Measurements from ENCODE around the gene VAX1. TPM values are rescaled to one million over a fixed set of nuclear protein-coding genes. Genes with fewer than 3 reads are reported as not detected.

The VAX1 gene
- polyA plus RNA-seq, 3 donors from 2014 or later: not detected

DNA sequence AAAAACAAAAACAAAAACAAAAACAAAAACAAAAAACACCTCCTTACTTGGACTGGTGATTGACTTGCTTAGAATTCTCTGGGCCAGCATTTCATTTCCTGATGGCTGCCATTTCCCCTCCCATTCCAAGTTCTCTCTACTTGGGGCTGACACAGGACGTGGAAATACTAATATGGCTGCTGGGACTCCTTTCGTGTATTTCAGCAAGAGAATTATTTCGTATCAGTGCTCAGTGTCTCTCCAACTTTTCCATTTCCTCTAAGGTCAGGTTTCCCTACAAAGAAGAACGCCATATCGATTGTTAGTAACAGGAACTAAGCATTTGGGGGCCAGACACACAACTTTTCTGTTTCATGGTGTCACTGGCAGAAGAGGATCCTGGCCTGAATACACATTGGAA, 22.5 kb upstream of the VAX1 start:
- Mint-ChIP-seq H3K4me3 (no peak overlapping the region), H3K4me1 (peaks cover 0 to 12% of the 10 kb centered on the region in 2 donors), H3K27ac (no peak overlapping the region), H3K36me3 (peaks cover 0 to 3% (median 0%) of the 10 kb centered on the region in 3 donors), H3K9me3 (peaks cover 0 to 17% (median 1%) of the 10 kb centered on the region in 6 donors), H3K27me3 (ENCODE audit: low read depth in 3 of 3) (peaks cover 27 to 43% (median 32%) of the 10 kb centered on the region in 3 donors)
- no peak for DNase-seq

GRCh38 chr10:117159390-117159789, 21.3 kb upstream of the VAX1 start:
- Mint-ChIP-seq H3K9me3 (peaks cover 0 to 17% (median 1%) of the 10 kb centered on the region in 6 donors), H3K36me3 (peaks cover 0 to 3% (median 0%) of the 10 kb centered on the region in 3 donors), H3K27ac (no peak overlapping the region), H3K27me3 (ENCODE audit: low read depth in 3 of 3) (peaks cover 22 to 39% (median 26%) of the 10 kb centered on the region in 3 donors), H3K4me3 (no peak overlapping the region), H3K4me1 (peaks cover 0 to 8% of the 10 kb centered on the region in 2 donors)
- DNase-seq: no peak

GRCh38 chr10:117158297-117158696, 20.2 kb upstream of the VAX1 start:
- H3K36me3 Mint-ChIP-seq: peaks cover 0 to 3% (median 0%) of the 10 kb centered on the region in 3 donors
- no peak overlapping the region for H3K27ac Mint-ChIP-seq
- H3K4me3 Mint-ChIP-seq: no peak overlapping the region
- H3K27me3 Mint-ChIP-seq (ENCODE audit: low read depth in 3 of 3): peaks cover 17 to 31% (median 21%) of the 10 kb centered on the region in 3 donors
- no peak for DNase-seq
- peaks cover 0 to 17% (median 2%) of the 10 kb centered on the region in 6 donors for H3K9me3 Mint-ChIP-seq
- H3K4me1 Mint-ChIP-seq: peaks cover 0 to 6% of the 10 kb centered on the region in 2 donors

GRCh38 chr10:117152668-117153067, 14.6 kb upstream of the VAX1 start:
- no peaks in the 10 kb centered on the region for H3K4me1 Mint-ChIP-seq
- peaks cover 0 to 3% (median 0%) of the 10 kb centered on the region in 3 donors for H3K36me3 Mint-ChIP-seq
- no peak overlapping the region for H3K27ac Mint-ChIP-seq
- H3K27me3 Mint-ChIP-seq (ENCODE audit: low read depth in 3 of 3): peaks cover 4 to 16% (median 8%) of the 10 kb centered on the region in 3 donors
- peaks cover 0 to 10% (median 0%) of the 10 kb centered on the region in 6 donors for H3K9me3 Mint-ChIP-seq
- no peak overlapping the region for H3K4me3 Mint-ChIP-seq
- no peak for DNase-seq

DNA sequence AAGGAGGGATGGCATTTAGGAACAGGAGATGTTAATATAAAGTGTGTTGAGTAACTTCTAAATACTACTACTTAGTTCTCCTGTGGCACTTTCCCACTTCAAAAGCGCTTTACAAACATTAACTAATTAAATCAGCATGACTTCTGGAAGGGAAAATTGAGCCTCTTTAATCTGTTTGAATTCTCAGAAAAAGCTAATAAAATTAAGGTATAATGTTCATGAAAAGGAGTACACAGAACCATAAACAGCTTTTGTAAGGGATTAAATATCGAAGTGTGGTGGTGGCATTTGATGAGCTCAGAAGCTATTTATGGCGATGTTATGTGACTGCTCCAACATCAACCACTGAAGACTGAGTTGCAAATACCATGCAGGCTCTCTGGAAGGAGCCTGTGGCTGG, 10.2 kb upstream of the VAX1 start:
- no peak overlapping the region for H3K4me3 Mint-ChIP-seq
- H3K27me3 Mint-ChIP-seq (ENCODE audit: low read depth in 3 of 3): peaks cover 2 to 13% (median 4%) of the 10 kb centered on the region in 3 donors
- DNase-seq: no peak
- peaks cover 0 to 8% (median 0%) of the 10 kb centered on the region in 6 donors for H3K9me3 Mint-ChIP-seq
- no peak overlapping the region for H3K27ac Mint-ChIP-seq
- H3K36me3 Mint-ChIP-seq: no peaks in the 10 kb centered on the region
- H3K4me1 Mint-ChIP-seq: no peaks in the 10 kb centered on the region

- no peak for DNase-seq
- Mint-ChIP-seq H3K27ac (no peak overlapping the region), H3K27me3 (ENCODE audit: low read depth in 3 of 3) (peaks cover 0 to 18% (median 9%) of the 10 kb centered on the region in 3 donors), H3K4me1 (no peaks in the 10 kb centered on the region), H3K36me3 (no peaks in the 10 kb centered on the region), H3K9me3 (peaks cover 0 to 6% (median 0%) of the 10 kb centered on the region in 6 donors), H3K4me3 (no peak overlapping the region)
These were observed 6.9 kb upstream of the VAX1 start for GRCh38 chr10:117145019-117145418.

- Mint-ChIP-seq H3K36me3 (no peaks in the 10 kb centered on the region), H3K27ac (no peak overlapping the region), H3K4me3 (no peak overlapping the region), H3K27me3 (ENCODE audit: low read depth in 3 of 3) (peaks cover 2 to 22% (median 11%) of the 10 kb centered on the region in 3 donors), H3K9me3 (peaks cover 0 to 6% (median under 1%) of the 10 kb centered on the region in 6 donors), H3K4me1 (no peaks in the 10 kb centered on the region)
- no peak for DNase-seq
These were observed 5.2 kb upstream of the VAX1 start for GRCh38 chr10:117143103-117143823.

- H3K27me3 Mint-ChIP-seq (ENCODE audit: low read depth in 3 of 3): peaks cover 4 to 26% (median 11%) of the 10 kb centered on the region in 3 donors
- H3K4me3 Mint-ChIP-seq: no peak overlapping the region
- no peaks in the 10 kb centered on the region for H3K4me1 Mint-ChIP-seq
These were observed 2.4 kb upstream of the VAX1 start for GRCh38 chr10:117140525-117140902.

GRCh38 chr10:117139581-117140524, 1.8 kb upstream of the VAX1 start:
- Mint-ChIP-seq H3K4me3 (no peak overlapping the region), H3K36me3 (no peaks in the 10 kb centered on the region), H3K27me3 (ENCODE audit: low read depth in 3 of 3) (peaks cover 7 to 33% (median 15%) of the 10 kb centered on the region in 3 donors), H3K27ac (no peak overlapping the region), H3K9me3 (peaks cover 0 to 6% (median under 1%) of the 10 kb centered on the region in 6 donors), H3K4me1 (peaks cover 0 to under 1% of the 10 kb centered on the region in 2 donors)
- DNase-seq: no peak

More at GRCh38 chr10:117140525-117140902, 2.4 kb upstream of the VAX1 start:
- Mint-ChIP-seq H3K36me3 (no peaks in the 10 kb centered on the region), H3K27ac (no peak overlapping the region), H3K9me3 (peaks cover 0 to 6% (median under 1%) of the 10 kb centered on the region in 6 donors)
- DNase-seq: no peak

- no peak overlapping the region for H3K27ac Mint-ChIP-seq
- H3K27me3 Mint-ChIP-seq (ENCODE audit: low read depth in 3 of 3): peaks cover 7 to 33% (median 17%) of the 10 kb centered on the region in 3 donors
- no peak for DNase-seq
- peaks cover 0 to 6% (median under 1%) of the 10 kb centered on the region in 6 donors for H3K9me3 Mint-ChIP-seq
- no peaks in the 10 kb centered on the region for H3K36me3 Mint-ChIP-seq
- H3K4me1 Mint-ChIP-seq: peaks cover 0 to 2% of the 10 kb centered on the region in 2 donors
- H3K4me3 Mint-ChIP-seq: peak overlapping the region in 1 of 5 donors; percentile 59
These were observed 939 bp upstream of the VAX1 start for GRCh38 chr10:117138838-117139580.

DNA sequence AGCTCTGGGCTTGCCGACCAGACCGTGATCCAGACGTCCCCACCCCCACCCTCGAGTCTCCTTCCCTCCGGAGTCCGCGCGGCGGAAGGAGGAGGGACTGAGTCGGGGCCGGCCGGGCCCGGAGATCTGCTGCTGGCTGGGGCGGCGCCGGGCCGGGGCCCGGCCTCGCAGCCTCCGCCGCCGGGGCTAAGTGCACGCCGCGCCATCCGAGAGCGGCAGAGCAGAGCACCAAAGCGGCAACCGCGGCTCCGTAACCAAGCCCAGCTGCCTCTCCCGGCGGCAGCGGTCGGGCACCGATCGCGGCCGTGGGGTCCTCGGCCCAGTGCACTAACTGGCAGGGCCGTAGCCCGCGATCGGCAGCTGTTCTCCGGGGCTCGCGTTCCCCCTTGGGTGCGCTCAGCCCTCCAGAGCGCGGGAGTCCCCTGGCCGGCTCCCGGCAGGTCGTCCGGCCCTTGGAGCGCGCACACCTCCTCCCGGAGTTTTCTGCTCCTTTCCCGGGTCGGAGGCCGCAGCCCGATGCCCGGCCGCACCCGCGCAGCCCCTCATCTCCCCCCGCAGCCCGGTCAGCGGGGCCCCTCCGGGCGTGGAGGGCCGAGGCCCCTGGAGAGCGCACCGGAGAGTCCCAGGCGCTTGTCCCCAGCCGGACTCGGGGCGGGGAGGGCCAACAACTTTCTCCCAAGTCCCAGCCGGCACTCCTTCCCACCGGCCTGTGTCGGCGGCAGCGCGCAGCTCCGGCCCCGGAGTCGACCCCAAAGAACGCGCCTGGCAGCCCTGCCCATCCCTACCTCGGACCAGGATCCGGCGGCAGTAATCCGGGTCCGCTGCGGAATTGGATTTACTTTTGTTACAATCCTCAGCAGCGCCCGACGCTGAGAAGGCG, 799 bp downstream of the VAX1 start:
- Mint-ChIP-seq H3K9me3 (peaks cover 0 to 6% (median 2%) of the 10 kb centered on the region in 6 donors), H3K27ac (no peak overlapping the region), H3K36me3 (peaks cover 0 to 2% (median 0%) of the 10 kb centered on the region in 3 donors), H3K4me3 (no peak overlapping the region), H3K27me3 (ENCODE audit: low read depth in 3 of 3) (peaks cover 19 to 42% (median 32%) of the 10 kb centered on the region in 3 donors), H3K4me1 (peaks cover 2 to 13% of the 10 kb centered on the region in 2 donors)
- no peak for DNase-seq

DNA sequence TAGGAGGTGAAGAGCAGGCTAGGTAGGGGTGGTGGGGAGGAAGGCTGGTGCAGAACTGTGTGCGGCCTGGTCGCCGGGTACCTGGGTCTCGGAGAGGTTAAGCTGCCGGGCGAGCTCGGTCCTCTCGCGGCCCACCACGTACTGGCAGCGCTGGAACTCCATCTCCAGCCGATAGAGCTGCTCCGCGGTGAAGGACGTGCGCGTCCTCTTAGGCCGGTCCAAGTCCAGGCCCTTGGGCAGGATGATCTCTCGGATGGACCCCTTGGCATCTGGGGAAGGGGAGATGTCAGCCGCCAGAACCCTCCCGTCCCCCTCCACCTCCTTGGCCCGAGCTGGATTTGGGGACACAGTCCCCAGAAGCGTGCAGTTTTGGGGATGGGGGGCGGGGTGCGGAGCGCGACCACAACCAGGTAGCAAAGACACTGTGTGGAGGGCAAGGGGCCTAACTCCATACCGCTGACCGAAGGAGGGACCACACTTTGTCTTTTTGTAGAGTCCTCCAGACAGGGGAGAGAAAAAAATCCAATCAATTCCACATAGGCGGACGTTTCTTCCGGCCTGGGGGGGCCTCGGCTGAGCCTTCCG, 1.6 kb downstream of the VAX1 start:
- H3K4me1 Mint-ChIP-seq: peaks cover 6 to 21% of the 10 kb centered on the region in 2 donors
- H3K27me3 Mint-ChIP-seq (ENCODE audit: low read depth in 3 of 3): peaks cover 27 to 43% (median 34%) of the 10 kb centered on the region in 3 donors
- peaks cover 0 to 7% (median 2%) of the 10 kb centered on the region in 6 donors for H3K9me3 Mint-ChIP-seq
- H3K27ac Mint-ChIP-seq: no peak overlapping the region
- no peak for DNase-seq
- peaks cover 0 to 4% (median 0%) of the 10 kb centered on the region in 3 donors for H3K36me3 Mint-ChIP-seq
- H3K4me3 Mint-ChIP-seq: no peak overlapping the region

Data from immature natural killer cell (primary cell).